ENCODE results near the gene ACTR3C. TPM values are rescaled to one million over a fixed set of nuclear protein-coding genes. Genes with fewer than 3 reads are reported as not detected.
"Not testable (repeated sequence)": the region's sequence is repeated elsewhere in the genome, so short reads cannot be mapped to it uniquely, and the experiment has no call there.

ACTR3C gene
- total RNA-seq, 1 experiment from 2014 or later: 0.73 TPM

- peak; percentile 18 for DNase-seq
- H3K36me3 ChIP-seq (replicated peaks; ENCODE audit: control insufficient read depth, insufficient read depth, low read length): no peaks in the 10 kb centered on the region
- H3K27me3 ChIP-seq (ENCODE audit: control insufficient read depth, insufficient read depth, low read length): no peaks in the 10 kb centered on the region; the same call in 1 of the 2 replicates
- H3K4me3 ChIP-seq (ENCODE audit: insufficient read depth, low read depth, low read length): no peak overlapping the region
Observed at GRCh38 chr7:150317748-150318444, 5.4 kb downstream of the ACTR3C start.

- DNase-seq; H3K27me3 ChIP-seq (ENCODE audit: control insufficient read depth, insufficient read depth, low read length); H3K4me3 ChIP-seq (ENCODE audit: insufficient read depth, low read depth, low read length); H3K36me3 ChIP-seq (replicated peaks; ENCODE audit: control insufficient read depth, insufficient read depth, low read length): not testable (repeated sequence)
Observed at GRCh38 chr7:150316987-150317386, 6.4 kb downstream of the ACTR3C start.

- no peaks in the 10 kb centered on the region for H3K36me3 ChIP-seq (replicated peaks; ENCODE audit: control insufficient read depth, insufficient read depth, low read length)
- peaks cover 14% of the 10 kb centered on the region for H3K27me3 ChIP-seq (ENCODE audit: control insufficient read depth, insufficient read depth, low read length)
- H3K4me3 ChIP-seq (ENCODE audit: insufficient read depth, low read depth, low read length): no peak overlapping the region
- no peak for DNase-seq
Observed at GRCh38 chr7:150314639-150315239, 8.6 kb downstream of the ACTR3C start.

- Histone ChIP-seq H3K4me3 (ENCODE audit: insufficient read depth, low read depth, low read length) (no peak overlapping the region), H3K27me3 (ENCODE audit: control insufficient read depth, insufficient read depth, low read length) (peaks cover 16% of the 10 kb centered on the region), H3K36me3 (replicated peaks; ENCODE audit: control insufficient read depth, insufficient read depth, low read length) (no peaks in the 10 kb centered on the region)
- DNase-seq: no peak
Observed at GRCh38 chr7:150313870-150314269, 9.5 kb downstream of the ACTR3C start.

- Histone ChIP-seq H3K4me3 (ENCODE audit: insufficient read depth, low read depth, low read length) (no peak overlapping the region), H3K27me3 (ENCODE audit: control insufficient read depth, insufficient read depth, low read length) (peaks cover 17% of the 10 kb centered on the region), H3K36me3 (replicated peaks; ENCODE audit: control insufficient read depth, insufficient read depth, low read length) (no peaks in the 10 kb centered on the region)
- DNase-seq: no peak
Observed at GRCh38 chr7:150313367-150313809, 10.0 kb downstream of the ACTR3C start.

- H3K4me3 ChIP-seq (ENCODE audit: insufficient read depth, low read depth, low read length); H3K36me3 ChIP-seq (replicated peaks; ENCODE audit: control insufficient read depth, insufficient read depth, low read length); DNase-seq: not testable (repeated sequence)
- H3K27me3 ChIP-seq (ENCODE audit: control insufficient read depth, insufficient read depth, low read length): peaks cover 19% of the 10 kb centered on the region
Observed at GRCh38 chr7:150312649-150313366, 10.5 kb downstream of the ACTR3C start.

- H3K4me3 ChIP-seq (ENCODE audit: insufficient read depth, low read depth, low read length): no peak overlapping the region
- no peak for DNase-seq
- no peaks in the 10 kb centered on the region for H3K36me3 ChIP-seq (replicated peaks; ENCODE audit: control insufficient read depth, insufficient read depth, low read length)
- peaks cover 24% of the 10 kb centered on the region for H3K27me3 ChIP-seq (ENCODE audit: control insufficient read depth, insufficient read depth, low read length)
Observed at GRCh38 chr7:150311711-150312110, 11.6 kb downstream of the ACTR3C start.

- no peaks in the 10 kb centered on the region for H3K36me3 ChIP-seq (replicated peaks; ENCODE audit: control insufficient read depth, insufficient read depth, low read length)
- H3K27me3 ChIP-seq (ENCODE audit: control insufficient read depth, insufficient read depth, low read length): peaks cover 24% of the 10 kb centered on the region
- no peak for DNase-seq
- H3K4me3 ChIP-seq (ENCODE audit: insufficient read depth, low read depth, low read length): no peak overlapping the region
Observed at GRCh38 chr7:150311146-150311545, 12.2 kb downstream of the ACTR3C start.

- H3K27me3 ChIP-seq (ENCODE audit: control insufficient read depth, insufficient read depth, low read length): peaks cover 24% of the 10 kb centered on the region
- no peaks in the 10 kb centered on the region for H3K36me3 ChIP-seq (replicated peaks; ENCODE audit: control insufficient read depth, insufficient read depth, low read length)
Observed at GRCh38 chr7:150308575-150308974, 14.8 kb downstream of the ACTR3C start.

GRCh38 chr7:150307904-150308303 is 15.4 kb downstream of the ACTR3C start:
- no peak for DNase-seq

More at GRCh38 chr7:150308575-150308974, 14.8 kb downstream of the ACTR3C start:
- DNase-seq: no peak
- no peak overlapping the region for H3K4me3 ChIP-seq (ENCODE audit: insufficient read depth, low read depth, low read length)

GRCh38 chr7:150307129-150307528 is 16.2 kb downstream of the ACTR3C start:
- no peaks in the 10 kb centered on the region for H3K36me3 ChIP-seq (replicated peaks; ENCODE audit: control insufficient read depth, insufficient read depth, low read length)
- H3K27me3 ChIP-seq (ENCODE audit: control insufficient read depth, insufficient read depth, low read length): peaks cover 24% of the 10 kb centered on the region
- H3K4me3 ChIP-seq (ENCODE audit: insufficient read depth, low read depth, low read length): no peak overlapping the region
- DNase-seq: no peak

More at GRCh38 chr7:150307904-150308303, 15.4 kb downstream of the ACTR3C start:
- Histone ChIP-seq H3K27me3 (ENCODE audit: control insufficient read depth, insufficient read depth, low read length) (peaks cover 24% of the 10 kb centered on the region), H3K36me3 (replicated peaks; ENCODE audit: control insufficient read depth, insufficient read depth, low read length) (no peaks in the 10 kb centered on the region), H3K4me3 (ENCODE audit: insufficient read depth, low read depth, low read length) (no peak overlapping the region)

GRCh38 chr7:150306377-150306776 is 17.0 kb downstream of the ACTR3C start:
- not testable (repeated sequence) for DNase-seq; H3K4me3 ChIP-seq (ENCODE audit: insufficient read depth, low read depth, low read length); H3K36me3 ChIP-seq (replicated peaks; ENCODE audit: control insufficient read depth, insufficient read depth, low read length)

GRCh38 chr7:150305903-150306284 is 17.5 kb downstream of the ACTR3C start:
- not testable (repeated sequence) for H3K36me3 ChIP-seq (replicated peaks; ENCODE audit: control insufficient read depth, insufficient read depth, low read length); H3K4me3 ChIP-seq (ENCODE audit: insufficient read depth, low read depth, low read length); DNase-seq
- H3K27me3 ChIP-seq (ENCODE audit: control insufficient read depth, insufficient read depth, low read length): peaks cover 16% of the 10 kb centered on the region

More at GRCh38 chr7:150306377-150306776, 17.0 kb downstream of the ACTR3C start:
- H3K27me3 ChIP-seq (ENCODE audit: control insufficient read depth, insufficient read depth, low read length): peaks cover 20% of the 10 kb centered on the region

GRCh38 chr7:150305259-150305902 is 18.0 kb downstream of the ACTR3C start:
- H3K36me3 ChIP-seq (replicated peaks; ENCODE audit: control insufficient read depth, insufficient read depth, low read length); H3K4me3 ChIP-seq (ENCODE audit: insufficient read depth, low read depth, low read length); DNase-seq: not testable (repeated sequence)
- peaks cover 12% of the 10 kb centered on the region for H3K27me3 ChIP-seq (ENCODE audit: control insufficient read depth, insufficient read depth, low read length)
